ENCODE measurements around the gene SLC16A2.

GRCh38 chrX:74461384-74461783 is 40.1 kb downstream of the SLC16A2 start:
- TF ChIP-seq ZNF626 (tag by site-specific recombination; IDR thresholded peaks at IDR 0.05) (no peak), CTCF (tag by site-specific recombination; IDR thresholded peaks at IDR 0.05) (no peak)

All from HEK293 (cell line).